Caki2 (cell line): Measurements from ENCODE around the gene GSTT4. TPM values are rescaled to one million over a fixed set of nuclear protein-coding genes. Genes with fewer than 3 reads are reported as not detected.
A peak's percentile ranks its signal among the peaks of the same experiment; 100 is the strongest.
"Not testable (repeated sequence)": the region's sequence is repeated elsewhere in the genome, so short reads cannot be mapped to it uniquely, and the experiment has no call there.

Experiments
- DNase-seq: peaks from one replicate; pipeline ENCODE4 v3.0.0-alpha.2; 2015; ENCODE audit warnings: low read depth
- in situ Hi-C: cut with HindIII; loops from 2 replicates; pipeline ENCODE4 v1.10.0; 2016; ENCODE audit warnings: low sequenced_read_pairs, low pct_unique_long_range_greater_than_20kb, mixed read lengths
- total RNA-seq: library from RNA; depleted of rRNA; stranded (reverse); fragments of >200 nt; shearing (Covaris generic); gene quantifications from 2 replicates; pipeline ENCODE4 v1.2.3, GENCODE V29; 2014; ENCODE audit warnings: low replicate concordance; rRNA removed

GSTT4 gene
- not detected in 2 replicates for total RNA-seq

- in situ Hi-C loops: no loop called here
- DNase-seq: no peak
Observed at GRCh38 chr22:24005201-24005600, at the start of gene GSTT4. TSS of gene GSTT4 (minus strand) at chr22:24005453. CDS start at chr22:24005356, 97 bp downstream.

GRCh38 chr22:24054356-24054755, 49.1 kb upstream of the GSTT4 start:
- no peak for DNase-seq
- in situ Hi-C loops: no loop called here

- DNase-seq: peak; percentile 28
- in situ Hi-C loops: no loop called here
Observed at GRCh38 chr22:24053481-24054226, 48.4 kb upstream of the GSTT4 start.

- DNase-seq: no peak
- in situ Hi-C loops: no loop called here
Observed at GRCh38 chr22:24051568-24051967, 46.3 kb upstream of the GSTT4 start.

- no peak for DNase-seq
- in situ Hi-C loops: no loop called here
Observed at GRCh38 chr22:24051028-24051427, 45.8 kb upstream of the GSTT4 start.

GRCh38 chr22:24049978-24050377, 44.7 kb upstream of the GSTT4 start:
- in situ Hi-C loops: no loop called here
- no peak for DNase-seq

GRCh38 chr22:24049211-24049610, 44.0 kb upstream of the GSTT4 start:
- in situ Hi-C loops: no loop called here

GRCh38 chr22:24046024-24046423, 40.8 kb upstream of the GSTT4 start:
- no peak for DNase-seq
- in situ Hi-C loops: no loop called here

More at GRCh38 chr22:24049211-24049610, 44.0 kb upstream of the GSTT4 start:
- DNase-seq: no peak

- in situ Hi-C loops: no loop called here
- no peak for DNase-seq
Observed at GRCh38 chr22:24043958-24044357, 38.7 kb upstream of the GSTT4 start.

GRCh38 chr22:24043465-24043864, 38.2 kb upstream of the GSTT4 start:
- DNase-seq, in situ Hi-C loops: not testable (repeated sequence)

- no peak for DNase-seq
- in situ Hi-C loops: no loop called here
Observed at GRCh38 chr22:24040946-24041345, 35.7 kb upstream of the GSTT4 start.

GRCh38 chr22:24039046-24039445, 33.8 kb upstream of the GSTT4 start:
- in situ Hi-C loops: no loop called here

GRCh38 chr22:24037851-24038765, 32.9 kb upstream of the GSTT4 start:
- no peak for DNase-seq
- in situ Hi-C loops: no loop called here

More at GRCh38 chr22:24039046-24039445, 33.8 kb upstream of the GSTT4 start:
- DNase-seq: no peak

GRCh38 chr22:24035296-24035695, 30.0 kb upstream of the GSTT4 start:
- in situ Hi-C loops: no loop called here
- no peak for DNase-seq

GRCh38 chr22:24033731-24034130, 28.5 kb upstream of the GSTT4 start:
- no peak for DNase-seq
- in situ Hi-C loops: no loop called here

- DNase-seq: no peak
- in situ Hi-C loops: no loop called here
Observed at GRCh38 chr22:24030186-24030702, 25.0 kb upstream of the GSTT4 start.

- DNase-seq: no peak
- in situ Hi-C loops: no loop called here
Observed at GRCh38 chr22:24029304-24029703, 24.1 kb upstream of the GSTT4 start.

- in situ Hi-C loops: no loop called here
- DNase-seq: no peak
Observed at GRCh38 chr22:24028533-24028932, 23.3 kb upstream of the GSTT4 start.

- in situ Hi-C loops: no loop called here
- no peak for DNase-seq
Observed at GRCh38 chr22:24027991-24028390, 22.7 kb upstream of the GSTT4 start.
